Dermis microvascular lymphatic vessel endothelial cell (primary cell): ENCODE results near the gene KRTAP13-3. TPM values are rescaled to one million over a fixed set of nuclear protein-coding genes. Genes with fewer than 3 reads are reported as not detected.

Experiments
- total RNA-seq: library from RNA; depleted of rRNA; stranded (reverse); fragments of >200 nt; gene quantifications from 2 replicates; pipeline ENCODE4 v1.2.1, GENCODE V29; 2014

The KRTAP13-3 gene
- total RNA-seq, 1 donor from 2014 or later = not detected

Other genes with a start within 250 kb of the KRTAP13-3 start
- not detected in 2 replicates for gene CLDN8, start 209.8 kb downstream of the KRTAP13-3 start, total RNA-seq
- not detected in 2 replicates for gene KRTAP24-1, start 143.0 kb downstream of the KRTAP13-3 start, total RNA-seq
- not detected in 2 replicates for gene KRTAP25-1, start 136.4 kb downstream of the KRTAP13-3 start, total RNA-seq
- not detected in 2 replicates for gene KRTAP26-1, start 105.6 kb downstream of the KRTAP13-3 start, total RNA-seq
- not detected in 2 replicates for gene KRTAP27-1, start 88.2 kb downstream of the KRTAP13-3 start, total RNA-seq
- not detected in 2 replicates for gene KRTAP23-1, start 77.3 kb downstream of the KRTAP13-3 start, total RNA-seq
- not detected in 2 replicates for gene KRTAP13-2, start 53.7 kb downstream of the KRTAP13-3 start, total RNA-seq
- gene KRTAP13-1, start 29.9 kb downstream of the KRTAP13-3 start, total RNA-seq = not detected in 2 replicates
- gene KRTAP13-4, start 4.3 kb upstream of the KRTAP13-3 start, total RNA-seq = not detected in 2 replicates
- not detected in 2 replicates for gene KRTAP15-1, start 14.3 kb upstream of the KRTAP13-3 start, total RNA-seq
- not detected in 2 replicates for gene KRTAP19-1, start 54.4 kb upstream of the KRTAP13-3 start, total RNA-seq
- not detected in 2 replicates for gene KRTAP19-2, start 61.5 kb upstream of the KRTAP13-3 start, total RNA-seq
- gene KRTAP19-3, start 66.1 kb upstream of the KRTAP13-3 start, total RNA-seq = not detected in 2 replicates
- not detected in 2 replicates for gene KRTAP19-4, start 71.2 kb upstream of the KRTAP13-3 start, total RNA-seq
- not detected in 2 replicates for gene KRTAP19-5, start 76.2 kb upstream of the KRTAP13-3 start, total RNA-seq
- gene KRTAP19-6, start 115.9 kb upstream of the KRTAP13-3 start, total RNA-seq = not detected in 2 replicates
- gene KRTAP19-7, start 135.4 kb upstream of the KRTAP13-3 start, total RNA-seq = not detected in 2 replicates
- gene KRTAP22-2, start 164.5 kb upstream of the KRTAP13-3 start, total RNA-seq = not detected in 2 replicates
- gene KRTAP6-3, start 166.5 kb upstream of the KRTAP13-3 start, total RNA-seq = not detected in 2 replicates
- gene KRTAP6-2, start 173.0 kb upstream of the KRTAP13-3 start, total RNA-seq = not detected in 2 replicates
- not detected in 2 replicates for gene KRTAP22-1, start 175.2 kb upstream of the KRTAP13-3 start, total RNA-seq
- gene KRTAP6-1, start 188.0 kb upstream of the KRTAP13-3 start, total RNA-seq = not detected in 2 replicates
- not detected in 2 replicates for gene KRTAP20-1, start 190.5 kb upstream of the KRTAP13-3 start, total RNA-seq
- not detected in 2 replicates for gene KRTAP20-4, start 194.7 kb upstream of the KRTAP13-3 start, total RNA-seq
- not detected in 2 replicates for gene KRTAP20-2, start 209.3 kb upstream of the KRTAP13-3 start, total RNA-seq
- gene KRTAP20-3, start 216.9 kb upstream of the KRTAP13-3 start, total RNA-seq = not detected in 2 replicates